Bronchial epithelial cell (primary cell): ENCODE data around the gene NR2C2AP. TPM values are rescaled to one million over a fixed set of nuclear protein-coding genes. Genes with fewer than 3 reads are reported as not detected.
"Not testable (repeated sequence)": the region's sequence is repeated elsewhere in the genome, so short reads cannot be mapped to it uniquely, and the experiment has no call there.

ENCODE experiments used
- DNase-seq: peaks from one replicate; pipeline ENCODE4 v3.0.0-alpha.2; 2010; ENCODE audit warnings: low read depth
- FAIRE-seq: peaks from 2 replicates; lab custom pipeline; 2011; peaks lifted over from hg19 to GRCh38; lab: Jason Lieb, UNC
- H3K27me3 ChIP-seq: 2 replicates; pipeline ENCODE4 v1.5.1; 2011; ENCODE audit warnings: low read length; ENCODE audit not compliant: control insufficient read depth, insufficient read depth
- H3K36me3 ChIP-seq: 2 replicates; pipeline ENCODE4 v1.5.1; 2011; ENCODE audit warnings: low read length; ENCODE audit not compliant: control insufficient read depth, insufficient read depth
- H3K4me3 ChIP-seq: 2 replicates; pipeline ENCODE4 v1.5.1; 2011; ENCODE audit warnings: mild to moderate bottlenecking, low read depth, low read length, control low read depth
- CTCF ChIP-seq: IDR thresholded peaks from 2 replicates; pipeline ENCODE4 v1.5.1; 2011; ENCODE audit warnings: mild to moderate bottlenecking, moderate library complexity, low read length, control low read depth, inconsistent platforms; ENCODE audit not compliant: insufficient read depth, severe bottlenecking
- total RNA-seq: library from RNA; depleted of rRNA; stranded (reverse); fragments of >200 nt; gene quantifications from 2 replicates; pipeline ENCODE4 v1.2.1, GENCODE V29; 2014

NR2C2AP gene
- total RNA-seq, 1 donor from 2014 or later, result 49.0 TPM

- peak; percentile 36 for FAIRE-seq
- no peak for TF ChIP-seq CTCF
- H3K4me3 ChIP-seq, result no peak overlapping the region
- peaks cover 16% of the 10 kb centered on the region for H3K36me3 ChIP-seq
- no peak for DNase-seq
- no peaks in the 10 kb centered on the region for H3K27me3 ChIP-seq
Observed at GRCh38 chr19:19181488-19181998, 21.7 kb downstream of the NR2C2AP start.

GRCh38 chr19:19179548-19180441 lies 23.4 kb downstream of the NR2C2AP start:
- Histone ChIP-seq H3K27me3 (no peaks in the 10 kb centered on the region), H3K36me3 (peaks cover 9% of the 10 kb centered on the region), H3K4me3 (no peak overlapping the region)
- DNase-seq (no peak), FAIRE-seq (no peak)
- TF ChIP-seq CTCF, result no peak

GRCh38 chr19:19176950-19177349 lies 26.3 kb downstream of the NR2C2AP start:
- no peak overlapping the region for H3K4me3 ChIP-seq
- H3K27me3 ChIP-seq, result no peaks in the 10 kb centered on the region
- FAIRE-seq (no peak), DNase-seq (no peak)
- H3K36me3 ChIP-seq, result peaks cover 9% of the 10 kb centered on the region
- no peak for TF ChIP-seq CTCF

- not testable (repeated sequence) for DNase-seq, FAIRE-seq, H3K4me3 ChIP-seq, H3K36me3 ChIP-seq, H3K27me3 ChIP-seq
Observed at GRCh38 chr19:19173243-19173642, 30.0 kb downstream of the NR2C2AP start.

- no peaks in the 10 kb centered on the region for H3K36me3 ChIP-seq
- H3K27me3 ChIP-seq, result no peaks in the 10 kb centered on the region
- no peak for TF ChIP-seq CTCF
- FAIRE-seq, result no peak
- H3K4me3 ChIP-seq, result no peak overlapping the region
- DNase-seq, result no peak
Observed at GRCh38 chr19:19171821-19172532, 31.2 kb downstream of the NR2C2AP start.
